ENCODE measurements around the gene MED27.

DNA sequence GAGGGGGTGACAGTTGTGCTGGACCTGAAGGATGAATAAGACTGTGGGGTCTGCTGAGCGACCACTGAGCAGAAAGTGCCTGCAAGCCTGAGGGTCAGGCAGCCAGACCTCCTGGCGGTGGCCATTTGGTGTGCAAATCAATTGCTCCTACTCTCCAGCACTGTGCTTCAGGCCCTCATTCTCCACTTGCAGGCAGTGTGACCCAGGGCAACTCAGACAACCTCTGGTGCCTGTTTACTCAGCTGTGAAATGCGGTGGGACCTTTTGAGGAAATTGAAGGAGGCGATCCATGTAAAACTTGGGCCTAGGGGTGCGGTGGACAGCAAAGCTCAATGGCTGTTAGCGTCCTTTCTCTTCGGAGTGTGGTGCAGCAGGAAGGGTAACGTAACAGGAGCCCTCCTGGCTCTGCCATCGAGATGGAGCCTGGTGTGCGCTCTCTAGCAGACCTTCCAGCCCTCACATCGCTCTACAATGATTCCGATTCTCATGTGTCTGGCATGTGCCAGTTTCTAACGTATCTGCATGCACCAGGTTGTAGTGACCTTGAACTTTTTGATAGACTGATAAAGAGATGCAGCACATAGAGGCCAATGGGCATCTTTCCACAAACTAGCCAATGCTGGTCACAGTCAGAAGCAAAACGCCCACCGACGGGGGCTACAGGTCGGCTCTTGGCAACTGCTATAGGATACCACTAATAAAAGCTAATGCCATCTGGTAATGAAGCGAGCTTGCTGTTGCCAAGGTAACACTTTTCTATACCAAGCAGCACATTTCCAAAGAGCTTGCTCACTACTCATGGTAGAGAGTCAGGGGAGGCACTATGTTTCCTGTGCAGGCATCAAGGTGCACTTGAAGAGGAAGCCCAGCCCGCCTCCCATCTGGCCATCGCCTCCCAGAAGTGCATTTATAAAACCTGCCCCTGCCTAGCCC lies 180.1 kb downstream of the MED27 start:
- TF ChIP-seq, protein P1, sequence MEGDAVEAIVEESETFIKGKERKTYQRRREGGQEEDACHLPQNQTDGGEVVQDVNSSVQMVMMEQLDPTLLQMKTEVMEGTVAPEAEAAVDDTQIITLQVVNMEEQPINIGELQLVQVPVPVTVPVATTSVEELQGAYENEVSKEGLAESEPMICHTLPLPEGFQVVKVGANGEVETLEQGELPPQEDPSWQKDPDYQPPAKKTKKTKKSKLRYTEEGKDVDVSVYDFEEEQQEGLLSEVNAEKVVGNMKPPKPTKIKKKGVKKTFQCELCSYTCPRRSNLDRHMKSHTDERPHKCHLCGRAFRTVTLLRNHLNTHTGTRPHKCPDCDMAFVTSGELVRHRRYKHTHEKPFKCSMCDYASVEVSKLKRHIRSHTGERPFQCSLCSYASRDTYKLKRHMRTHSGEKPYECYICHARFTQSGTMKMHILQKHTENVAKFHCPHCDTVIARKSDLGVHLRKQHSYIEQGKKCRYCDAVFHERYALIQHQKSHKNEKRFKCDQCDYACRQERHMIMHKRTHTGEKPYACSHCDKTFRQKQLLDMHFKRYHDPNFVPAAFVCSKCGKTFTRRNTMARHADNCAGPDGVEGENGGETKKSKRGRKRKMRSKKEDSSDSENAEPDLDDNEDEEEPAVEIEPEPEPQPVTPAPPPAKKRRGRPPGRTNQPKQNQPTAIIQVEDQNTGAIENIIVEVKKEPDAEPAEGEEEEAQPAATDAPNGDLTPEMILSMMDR (IDR thresholded peaks at IDR 0.05) = no peak
- no peak for TF ChIP-seq POLR2A (IDR thresholded peaks at IDR 0.05)
